HG02642 (cell line): ENCODE data around the gene DNAJC30.
"Not testable (repeated sequence)": the region's sequence is repeated elsewhere in the genome, so short reads cannot be mapped to it uniquely, and the experiment has no call there.

Experiments used
- ATAC-seq: cut with Tn5 transposase; IDR thresholded peaks from one replicate; pipeline ENCODE4 v1.9.1; 2021; ENCODE audit warnings: mild to moderate bottlenecking; ENCODE audit not compliant: unreplicated experiment, poor library complexity

The DNAJC30 gene

GRCh38 chr7:73685311-73685710, 2.1 kb upstream of the DNAJC30 start:
- ATAC-seq, result no peak

- ATAC-seq, result peak; percentile 16
Measured at GRCh38 chr7:73683788-73684693, 788 bp upstream of the DNAJC30 start.

GRCh38 chr7:73682745-73683055, 553 bp downstream of the DNAJC30 start:
- ATAC-seq, result peak; percentile 1

GRCh38 chr7:73681031-73681430, 2.2 kb downstream of the DNAJC30 start:
- no peak for ATAC-seq

GRCh38 chr7:73680501-73680900, 2.8 kb downstream of the DNAJC30 start:
- no peak for ATAC-seq

GRCh38 chr7:73679709-73680108, 3.5 kb downstream of the DNAJC30 start:
- ATAC-seq, result no peak

GRCh38 chr7:73678862-73679261, 4.4 kb downstream of the DNAJC30 start:
- no peak for ATAC-seq

GRCh38 chr7:73676062-73676461, 7.2 kb downstream of the DNAJC30 start:
- ATAC-seq, result not testable (repeated sequence)

- no peak for ATAC-seq
Measured at GRCh38 chr7:73674468-73675124, 8.7 kb downstream of the DNAJC30 start.

- no peak for ATAC-seq
Measured at GRCh38 chr7:73671857-73672445, 11.3 kb downstream of the DNAJC30 start.

- no peak for ATAC-seq
Measured at GRCh38 chr7:73671322-73671661, 12.0 kb downstream of the DNAJC30 start.

- no peak for ATAC-seq
Measured at GRCh38 chr7:73669858-73670385, 13.3 kb downstream of the DNAJC30 start.

- ATAC-seq, result no peak
Measured at GRCh38 chr7:73669288-73669701, 14.0 kb downstream of the DNAJC30 start.

- no peak for ATAC-seq
Measured at GRCh38 chr7:73668886-73669230, 14.4 kb downstream of the DNAJC30 start.

- peak; percentile 12 for ATAC-seq
Measured at GRCh38 chr7:73668103-73668885, 15.0 kb downstream of the DNAJC30 start.

- peak; percentile 92 for ATAC-seq
Measured at GRCh38 chr7:73667344-73668102, 15.7 kb downstream of the DNAJC30 start, which contains the start of gene VPS37D. Gene VPS37D (plus strand): TSS chr7:73667831. CDS start chr7:73667959, 128 bp downstream.

GRCh38 chr7:73663033-73663432, 20.2 kb downstream of the DNAJC30 start:
- no peak for ATAC-seq

- not testable (repeated sequence) for ATAC-seq
Measured at GRCh38 chr7:73660594-73660993, 22.7 kb downstream of the DNAJC30 start.

- ATAC-seq, result no peak
Measured at GRCh38 chr7:73659983-73660382, 23.3 kb downstream of the DNAJC30 start.

- ATAC-seq, result not testable (repeated sequence)
Measured at GRCh38 chr7:73655309-73655708, 27.9 kb downstream of the DNAJC30 start.
